ENCODE measurements around the gene ATP2B3.

ATP2B3 gene

GRCh38 chrX:153572601-153573000 is 55.2 kb downstream of the ATP2B3 start:
- no peak for DNase-seq

DNA sequence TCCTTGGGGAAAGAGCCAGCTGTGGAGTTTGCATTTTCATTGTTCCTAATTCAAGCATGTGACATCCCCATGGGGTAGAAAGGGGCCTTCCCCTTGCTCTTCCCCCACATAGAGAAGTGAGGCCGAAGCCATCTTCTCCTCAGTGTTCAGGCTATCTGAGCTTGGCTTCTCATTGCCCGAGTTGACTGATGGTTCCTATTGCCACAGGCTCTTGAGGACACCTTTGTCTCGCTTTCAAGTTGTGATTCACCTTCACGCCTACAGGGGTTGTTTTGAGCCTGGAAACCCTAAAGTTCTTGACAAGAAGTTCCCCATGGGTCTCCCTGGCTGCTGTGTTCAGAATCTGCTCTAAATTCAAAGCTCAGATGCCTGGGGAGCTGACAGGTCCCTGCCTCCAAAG is 56.5 kb downstream of the ATP2B3 start:
- no peak for DNase-seq

DNA sequence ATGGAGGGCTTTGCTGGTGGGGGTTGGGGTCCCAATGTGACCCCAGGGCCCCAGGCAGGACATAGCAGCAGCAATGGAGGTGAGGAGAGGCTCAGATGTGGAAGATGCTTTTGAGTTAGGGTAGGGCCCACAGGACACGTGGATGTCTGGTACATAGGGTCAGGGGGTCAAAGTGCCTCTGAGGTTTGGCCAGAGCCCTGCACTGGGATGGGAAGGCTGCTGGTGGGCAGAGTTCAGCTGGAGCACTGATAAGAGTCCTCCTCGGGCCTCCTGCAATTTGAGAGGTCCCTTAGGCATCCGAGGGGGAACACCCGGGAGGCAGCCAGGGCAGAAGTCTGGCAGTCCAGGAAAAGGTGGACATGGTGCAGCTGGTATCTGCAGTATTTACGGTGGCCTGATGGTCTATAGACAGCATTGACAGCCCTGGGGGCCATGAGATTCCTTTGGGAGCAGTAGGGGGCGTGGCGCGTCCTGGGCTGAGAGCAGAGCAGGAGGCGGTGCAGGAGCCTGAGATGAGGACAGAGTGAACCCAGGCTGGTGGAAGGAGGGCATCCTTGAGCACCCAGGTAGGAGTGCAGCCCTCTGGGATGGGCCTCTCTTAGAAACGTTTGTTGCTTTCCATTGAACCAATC is 58.9 kb downstream of the ATP2B3 start:
- DNase-seq, result no peak

GRCh38 chrX:153576961-153577360 is 59.5 kb downstream of the ATP2B3 start:
- DNase-seq, result no peak

GRCh38 chrX:153578200-153578835 is 60.9 kb downstream of the ATP2B3 start:
- DNase-seq, result no peak

GRCh38 chrX:153578889-153579288 is 61.4 kb downstream of the ATP2B3 start:
- DNase-seq, result no peak

DNA sequence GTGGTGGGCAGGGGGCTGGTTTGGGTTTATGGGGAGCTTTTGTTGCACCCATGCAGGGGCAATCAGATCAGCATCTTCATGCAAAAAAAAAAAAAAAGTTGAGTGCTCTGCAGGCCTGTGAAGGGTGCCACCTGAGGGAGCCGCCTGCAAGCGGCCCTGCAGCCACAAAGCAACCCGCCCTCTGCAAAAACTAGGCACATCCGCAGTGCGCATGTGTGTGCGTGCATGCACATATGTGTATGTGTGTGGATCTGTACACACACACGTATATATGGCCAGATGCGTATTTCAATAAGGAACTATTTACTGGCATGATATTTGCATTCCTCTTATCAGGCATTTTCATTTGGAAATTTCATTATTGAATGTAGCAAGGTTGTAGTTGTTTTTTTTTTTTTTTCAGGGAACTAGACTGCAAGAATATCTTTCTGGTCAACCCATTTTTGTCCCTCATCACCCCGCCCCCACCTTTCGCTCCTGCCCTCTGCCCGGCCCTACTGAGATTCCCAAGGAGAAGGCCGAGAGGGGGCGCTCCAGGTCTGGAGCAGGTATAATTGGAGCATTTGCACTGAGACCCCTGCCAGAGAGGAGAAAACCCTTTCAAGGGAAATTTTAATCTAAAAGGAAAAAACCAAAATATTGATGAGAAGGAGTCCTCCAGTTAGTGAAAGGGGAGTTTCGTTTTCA is 63.4 kb downstream of the ATP2B3 start:
- DNase-seq, result no peak

- peak; percentile 18 for DNase-seq
Measured at GRCh38 chrX:153582896-153583295, 65.5 kb downstream of the ATP2B3 start.

DNA sequence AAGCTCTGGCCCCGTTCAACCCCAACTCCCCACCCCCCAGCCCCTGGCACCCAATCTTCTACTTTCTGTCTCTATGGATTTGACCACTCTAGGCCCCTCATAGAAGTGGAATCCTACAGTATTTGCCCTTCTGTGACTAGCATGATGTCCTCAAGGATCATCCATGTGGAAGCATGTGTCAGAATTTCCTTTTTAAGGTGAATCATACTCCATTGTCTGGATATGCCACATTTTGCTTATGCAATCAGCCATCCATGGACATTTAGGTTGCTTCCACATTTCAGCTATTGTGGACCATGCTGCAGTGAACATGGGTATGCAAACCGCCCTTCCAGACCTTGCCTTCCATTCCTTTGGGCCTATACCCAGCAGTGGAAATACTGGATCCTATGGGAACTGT is 66.0 kb downstream of the ATP2B3 start:
- DNase-seq, result no peak

GRCh38 chrX:153585827-153586226 is 68.4 kb downstream of the ATP2B3 start:
- DNase-seq, result no peak

GRCh38 chrX:153587342-153587741 is 69.9 kb downstream of the ATP2B3 start:
- DNase-seq, result no peak

GRCh38 chrX:153588021-153588781 is 70.8 kb downstream of the ATP2B3 start:
- no peak for DNase-seq

DNA sequence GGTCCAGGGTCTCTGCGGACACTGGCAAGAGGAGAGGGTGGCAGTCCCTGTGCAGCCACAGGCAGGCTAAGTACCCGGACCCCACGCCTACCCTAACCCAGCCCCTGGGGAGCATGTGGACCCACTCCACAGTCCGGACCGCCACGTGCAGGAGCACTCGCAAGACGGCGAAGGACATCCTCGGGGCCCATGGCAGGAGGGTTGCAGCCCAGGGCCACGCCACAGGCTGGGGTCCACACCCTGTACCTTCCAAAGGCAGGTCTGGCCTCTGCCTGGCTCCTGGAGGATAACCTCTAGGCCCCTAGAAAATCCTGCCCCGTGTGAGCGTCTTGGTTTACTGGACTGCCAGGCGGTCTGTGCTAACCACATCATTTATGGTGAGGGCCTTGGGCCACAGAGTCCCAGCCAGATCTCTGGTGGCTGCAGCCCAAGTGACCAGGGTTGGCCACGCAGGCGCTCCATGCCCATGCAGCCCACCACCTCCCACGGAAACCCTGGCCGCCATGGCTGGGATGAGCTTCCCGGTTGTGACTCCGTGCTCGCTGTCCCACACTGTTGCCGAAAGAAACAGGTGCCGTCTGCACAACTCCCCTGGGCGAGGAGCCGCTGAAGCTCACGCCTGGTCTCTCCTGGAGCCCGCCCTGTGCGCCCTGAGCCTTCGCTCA is 71.5 kb downstream of the ATP2B3 start:
- no peak for DNase-seq

DNA sequence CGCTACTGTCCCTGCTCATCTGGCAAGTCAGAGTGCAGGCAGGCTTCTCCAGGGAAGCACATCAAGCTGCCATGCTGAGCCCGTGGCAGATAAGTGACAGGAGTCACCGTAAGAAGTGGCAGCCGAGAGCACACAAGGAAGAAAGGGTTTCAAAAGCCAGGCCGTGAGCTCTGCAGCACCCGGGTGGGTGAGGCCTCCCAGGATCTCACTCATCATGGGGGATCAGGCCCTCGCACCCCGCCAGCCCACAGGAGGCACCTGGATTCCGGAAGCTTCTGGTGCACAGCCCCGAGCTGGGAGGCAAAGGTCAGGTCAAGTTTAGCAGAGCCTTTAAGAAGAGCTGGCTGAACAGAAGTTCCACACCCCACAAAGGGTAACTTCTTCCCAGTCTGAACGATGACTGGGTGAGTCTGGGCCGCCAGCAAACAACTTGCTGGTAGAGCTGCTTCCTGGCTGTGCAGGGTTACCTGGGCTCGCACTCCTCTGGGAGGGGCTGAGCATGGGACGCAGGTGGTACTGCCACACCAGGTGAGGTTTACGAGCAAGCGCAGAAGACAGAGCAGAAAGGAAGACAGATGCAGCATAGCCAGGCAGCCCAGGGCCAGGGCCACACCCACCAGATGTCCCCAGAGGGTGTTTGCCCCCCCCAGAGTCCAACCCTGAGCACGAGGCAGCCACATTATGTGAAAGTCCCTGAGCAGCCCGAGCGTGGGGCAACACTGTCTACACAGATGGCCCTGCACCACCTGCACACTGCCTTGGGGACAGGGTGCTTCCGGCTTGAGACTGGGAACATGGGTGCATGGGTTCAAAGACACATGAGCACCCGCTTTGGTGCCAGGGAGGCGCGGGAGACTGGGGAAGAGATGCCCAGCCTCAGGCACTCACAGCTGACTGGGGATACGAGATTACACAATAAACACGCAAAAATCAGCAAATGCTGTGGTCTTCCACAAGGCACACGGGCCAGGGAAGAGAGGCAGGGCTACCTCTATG is 73.8 kb downstream of the ATP2B3 start:
- DNase-seq, result no peak

GRCh38 chrX:153592091-153592833 is 74.8 kb downstream of the ATP2B3 start:
- no peak for DNase-seq

- DNase-seq, result no peak
Measured at GRCh38 chrX:153592966-153593688, 75.7 kb downstream of the ATP2B3 start.

GRCh38 chrX:153593811-153594500 is 76.5 kb downstream of the ATP2B3 start:
- no peak for DNase-seq

DNA sequence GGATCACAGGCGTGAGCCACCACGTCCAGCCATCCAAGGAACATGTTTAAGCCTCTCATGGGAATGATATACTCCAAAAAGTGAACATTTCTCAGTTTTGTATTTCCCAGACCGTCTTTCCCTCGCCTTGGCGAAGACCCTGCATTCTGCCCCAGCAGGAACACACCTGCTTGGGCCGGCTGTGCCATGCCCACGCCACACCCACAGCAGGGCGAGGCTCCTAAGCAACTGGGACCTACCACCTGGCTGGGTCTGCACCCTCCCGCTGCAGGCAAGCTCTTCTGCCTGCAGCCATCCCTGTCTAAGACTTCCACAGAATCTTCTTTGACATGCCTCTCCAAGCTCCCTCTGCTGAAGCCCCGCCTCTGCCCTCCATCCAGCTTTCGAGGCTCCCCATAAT is 77.9 kb downstream of the ATP2B3 start:
- DNase-seq, result no peak
